Measurements from ENCODE around the gene COPA.

Gene COPA

DNA sequence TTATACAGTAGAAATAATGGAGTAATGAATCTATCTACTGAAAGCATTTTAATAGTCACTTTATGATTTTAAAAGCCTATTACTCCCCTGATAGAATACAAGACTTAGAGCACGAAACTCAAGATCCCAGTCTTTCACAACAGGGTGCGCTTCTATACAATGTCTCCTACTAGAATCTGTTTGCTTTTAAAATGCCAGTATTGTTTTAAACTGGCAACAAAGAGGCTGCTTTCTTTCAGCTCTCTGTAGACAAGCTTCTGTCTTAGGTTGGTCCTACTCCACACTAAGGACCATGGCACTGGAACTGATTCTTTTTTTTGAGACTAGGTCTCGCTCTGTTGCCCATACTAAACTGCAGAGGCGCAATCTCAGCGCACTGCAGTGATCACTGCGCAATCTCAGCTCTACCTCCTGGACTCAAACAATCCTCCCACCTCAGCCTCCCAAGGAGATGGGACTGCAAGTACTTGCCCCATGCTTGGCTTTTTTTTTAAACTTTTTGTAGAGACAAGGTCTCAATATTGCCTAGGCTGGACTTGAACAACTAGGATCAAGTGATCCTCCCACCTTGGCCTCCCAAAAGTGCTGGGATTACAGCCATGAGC lies 85.5 kb downstream of the COPA start:
- TF ChIP-seq, protein P1, sequence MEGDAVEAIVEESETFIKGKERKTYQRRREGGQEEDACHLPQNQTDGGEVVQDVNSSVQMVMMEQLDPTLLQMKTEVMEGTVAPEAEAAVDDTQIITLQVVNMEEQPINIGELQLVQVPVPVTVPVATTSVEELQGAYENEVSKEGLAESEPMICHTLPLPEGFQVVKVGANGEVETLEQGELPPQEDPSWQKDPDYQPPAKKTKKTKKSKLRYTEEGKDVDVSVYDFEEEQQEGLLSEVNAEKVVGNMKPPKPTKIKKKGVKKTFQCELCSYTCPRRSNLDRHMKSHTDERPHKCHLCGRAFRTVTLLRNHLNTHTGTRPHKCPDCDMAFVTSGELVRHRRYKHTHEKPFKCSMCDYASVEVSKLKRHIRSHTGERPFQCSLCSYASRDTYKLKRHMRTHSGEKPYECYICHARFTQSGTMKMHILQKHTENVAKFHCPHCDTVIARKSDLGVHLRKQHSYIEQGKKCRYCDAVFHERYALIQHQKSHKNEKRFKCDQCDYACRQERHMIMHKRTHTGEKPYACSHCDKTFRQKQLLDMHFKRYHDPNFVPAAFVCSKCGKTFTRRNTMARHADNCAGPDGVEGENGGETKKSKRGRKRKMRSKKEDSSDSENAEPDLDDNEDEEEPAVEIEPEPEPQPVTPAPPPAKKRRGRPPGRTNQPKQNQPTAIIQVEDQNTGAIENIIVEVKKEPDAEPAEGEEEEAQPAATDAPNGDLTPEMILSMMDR (IDR thresholded peaks at IDR 0.05) = no peak
- no peak overlapping the region for H3K4me3 ChIP-seq
- DNase-seq (ENCODE audit: low spot score) = no peak
- no peak overlapping the region for H3K27ac ChIP-seq

DNA sequence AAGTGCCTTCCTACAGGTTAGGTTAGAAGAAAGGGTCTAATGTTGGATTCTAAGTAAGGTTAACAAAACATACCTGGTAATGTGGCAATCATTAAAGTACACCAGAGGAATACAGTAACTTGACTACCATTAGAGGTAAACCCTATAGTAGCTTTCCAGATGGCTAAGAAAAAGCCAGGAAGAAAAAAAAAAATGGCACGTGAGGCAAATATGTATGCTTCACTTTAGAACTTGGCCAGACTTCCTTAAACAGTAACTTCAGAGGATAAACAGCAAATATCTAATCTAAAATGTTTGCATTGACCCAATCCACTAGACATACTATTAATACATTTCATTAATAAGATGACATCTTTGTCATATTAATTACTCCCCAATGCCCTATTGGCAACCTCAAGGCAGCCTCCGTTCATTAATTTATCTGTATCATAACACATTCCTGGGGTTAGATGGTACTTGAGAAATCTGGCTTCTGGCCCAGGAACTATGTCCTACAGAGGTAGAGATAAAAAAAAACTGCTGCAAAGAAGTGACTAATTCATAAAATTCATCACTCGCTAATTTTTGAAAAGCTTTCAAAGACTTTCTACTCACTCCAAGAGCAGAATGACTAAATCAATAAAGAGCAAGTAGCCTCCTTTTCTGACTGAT lies 86.5 kb downstream of the COPA start:
- Histone ChIP-seq H3K4me3 (no peak overlapping the region), H3K27ac (no peak overlapping the region)
- no peak for DNase-seq (ENCODE audit: low spot score)
- TF ChIP-seq, protein P1 (IDR thresholded peaks at IDR 0.05) = no peak

DNA sequence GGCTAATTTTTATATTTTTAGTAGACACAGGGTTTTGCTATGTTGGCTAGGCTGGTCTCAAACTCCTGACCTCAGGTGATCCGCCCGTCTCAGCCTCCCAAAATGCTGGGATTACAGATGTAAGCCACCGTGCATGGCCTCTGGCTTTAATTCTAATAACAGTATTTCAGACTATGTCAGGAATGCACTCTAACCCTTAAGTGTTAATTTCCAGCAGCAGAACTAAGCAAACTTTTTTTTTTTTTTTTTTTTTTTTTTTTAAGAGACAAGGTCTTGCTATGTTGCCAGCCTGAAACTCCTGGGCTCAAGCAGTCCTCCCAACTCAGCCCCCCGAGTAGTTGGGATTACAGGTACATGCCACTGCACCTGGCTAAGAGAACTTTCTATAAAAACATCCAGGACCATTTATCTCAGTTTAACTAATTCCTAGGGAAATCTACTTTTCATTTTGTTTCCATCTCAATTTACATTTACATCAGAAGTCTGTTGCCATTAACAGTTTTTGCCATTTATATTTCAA lies 87.2 kb downstream of the COPA start:
- no peak for DNase-seq (ENCODE audit: low spot score)
- Histone ChIP-seq H3K27ac (no peak overlapping the region), H3K4me3 (no peak overlapping the region)
- TF ChIP-seq, protein P1 (IDR thresholded peaks at IDR 0.05) = no peak

DNA sequence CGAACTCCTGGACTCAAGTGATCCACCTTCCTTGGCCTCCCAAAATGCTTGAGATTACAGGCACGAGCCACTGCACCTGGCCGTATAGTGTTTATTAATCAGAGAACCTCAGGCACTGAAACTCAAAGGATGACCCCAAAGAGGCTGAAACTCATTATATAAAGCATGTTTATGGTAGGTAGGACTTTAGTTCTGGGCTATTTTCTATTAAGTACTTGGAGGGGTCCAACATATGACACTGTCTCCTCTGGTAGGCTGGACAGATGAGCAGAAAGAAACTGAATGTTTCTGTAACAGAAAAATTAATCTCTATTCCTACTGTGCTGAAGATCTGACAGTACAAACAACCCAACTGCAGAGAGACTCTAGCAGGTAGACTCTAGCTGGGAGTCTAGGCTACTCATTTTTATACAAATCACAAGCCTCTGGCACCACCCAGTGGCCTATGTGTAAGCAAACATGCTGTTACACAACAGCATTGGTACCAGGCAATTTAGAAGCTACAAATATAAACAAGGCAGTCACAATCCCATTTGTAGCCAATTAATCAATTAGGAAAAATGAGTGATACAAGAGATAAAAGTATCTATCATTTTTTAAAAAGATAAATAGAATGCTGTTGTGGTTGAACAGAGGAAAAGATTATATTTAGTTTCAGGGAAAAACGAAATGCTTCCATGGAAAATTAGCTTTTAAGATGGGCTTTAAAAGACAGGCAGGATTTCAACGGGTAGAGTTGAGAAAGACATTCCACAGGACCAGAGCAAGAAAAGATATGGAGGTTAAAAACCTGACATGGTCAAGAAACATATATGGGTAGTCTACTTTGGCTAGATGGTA lies 91.1 kb downstream of the COPA start:
- DNase-seq (ENCODE audit: low spot score) = no peak
- H3K27ac ChIP-seq = peak overlapping the region in 1 of 2 donors; percentile 24
- no peak overlapping the region for H3K4me3 ChIP-seq
- TF ChIP-seq, protein P1 (IDR thresholded peaks at IDR 0.05) = peak; percentile 43

DNA sequence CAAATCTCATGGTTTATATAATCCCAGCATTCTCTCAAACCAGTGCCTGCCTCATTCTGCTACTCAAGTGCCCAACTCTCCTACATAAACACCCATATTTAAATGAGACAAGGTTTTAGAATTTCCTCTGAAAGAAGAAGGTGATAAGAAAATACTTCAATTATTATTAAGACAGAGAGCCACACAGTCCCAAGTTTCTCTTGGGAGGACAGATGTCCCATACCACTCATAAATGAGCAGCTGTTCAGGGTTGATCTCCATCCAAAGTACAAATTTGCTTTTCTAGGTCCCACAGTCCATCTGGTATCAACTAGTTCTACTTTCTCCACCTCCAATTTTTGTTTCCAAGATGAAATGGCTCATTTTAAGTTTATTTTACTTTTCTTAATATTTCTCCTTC lies 92.0 kb downstream of the COPA start:
- DNase-seq (ENCODE audit: low spot score) = no peak
- Histone ChIP-seq H3K4me3 (no peak overlapping the region), H3K27ac (no peak overlapping the region)
- TF ChIP-seq, protein P1 (IDR thresholded peaks at IDR 0.05) = no peak

DNA sequence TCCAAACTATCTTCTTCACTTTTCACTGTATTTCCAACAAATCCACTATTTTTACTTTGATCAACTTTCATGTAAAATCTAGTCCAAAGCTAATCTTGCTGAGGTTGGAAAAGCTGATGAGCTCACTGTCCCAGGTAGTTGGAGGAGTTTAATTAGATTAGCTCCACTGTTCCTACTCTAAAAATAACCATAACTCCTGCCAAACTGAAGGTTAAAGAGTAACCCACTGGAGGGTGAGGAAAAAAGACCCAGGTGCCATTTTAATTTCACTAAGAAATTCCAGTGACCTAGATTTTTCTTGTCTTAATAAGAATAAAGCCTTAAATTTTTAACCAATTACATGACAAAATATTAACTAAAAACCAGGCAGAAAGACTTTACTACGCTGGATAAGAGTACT lies 96.0 kb downstream of the COPA start:
- H3K4me3 ChIP-seq = no peak overlapping the region
- TF ChIP-seq, protein P1 (IDR thresholded peaks at IDR 0.05) = no peak
- no peak overlapping the region for H3K27ac ChIP-seq
- no peak for DNase-seq (ENCODE audit: low spot score)

All from coronary artery (tissue), 2 donors.